Nephron progenitor cell (in vitro differentiated cells): ENCODE measurements around the gene UTP14C.

Experiments
- DNase-seq: peaks from one replicate; pipeline ENCODE4 v3.0.0; 2021
- H3K27ac Mint-ChIP-seq: 2 replicates; pipeline ENCODE4 v1.8.0; 2021; ENCODE audit warnings: mild to moderate bottlenecking, moderate library complexity, mixed read lengths
- H3K27me3 Mint-ChIP-seq: 2 replicates; pipeline ENCODE4 v1.8.0; 2021; ENCODE audit warnings: mild to moderate bottlenecking, low read depth, mixed read lengths; ENCODE audit not compliant: poor library complexity
- H3K36me3 Mint-ChIP-seq: 2 replicates; pipeline ENCODE4 v1.8.0; 2021; ENCODE audit warnings: low read depth, mixed read lengths
- H3K4me1 Mint-ChIP-seq: 2 replicates; pipeline ENCODE4 v1.8.0; 2021; ENCODE audit warnings: mixed read lengths
- H3K4me3 Mint-ChIP-seq: 2 replicates; pipeline ENCODE4 v1.8.0; 2021; ENCODE audit warnings: mild to moderate bottlenecking, moderate library complexity, mixed read lengths
- H3K9me3 Mint-ChIP-seq: 2 replicates; pipeline ENCODE4 v1.8.0; 2021; ENCODE audit warnings: mild to moderate bottlenecking, moderate library complexity, mixed read lengths
- TF ChIP-seq, protein P1 (sequence below): fragments of 200-600 bp; sonication (generic); IDR thresholded peaks from 2 replicates; pipeline ENCODE4 v1.5.0; 2021; ENCODE audit warnings: antibody characterized with exemption

The UTP14C gene

DNA sequence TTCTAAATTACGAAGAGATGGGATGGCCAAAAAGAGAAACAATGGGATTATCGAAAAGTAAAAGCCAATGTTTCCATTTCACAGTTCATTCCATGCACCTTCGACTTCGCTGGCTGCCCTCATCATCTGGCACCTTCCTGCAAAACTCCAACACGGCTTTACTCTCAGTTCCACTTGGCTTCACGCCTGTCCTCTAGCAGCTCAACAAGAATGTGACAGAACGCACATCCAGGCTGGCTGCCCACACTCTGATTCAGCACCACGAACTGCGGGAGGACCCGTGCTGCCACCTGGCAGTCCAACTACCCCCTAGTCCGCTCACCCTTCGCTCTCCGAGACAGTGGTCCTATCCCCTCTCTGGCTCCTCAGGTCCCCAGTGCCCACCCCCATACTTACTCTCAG lies 25.0 kb upstream of the UTP14C start:
- TF ChIP-seq, protein P1, sequence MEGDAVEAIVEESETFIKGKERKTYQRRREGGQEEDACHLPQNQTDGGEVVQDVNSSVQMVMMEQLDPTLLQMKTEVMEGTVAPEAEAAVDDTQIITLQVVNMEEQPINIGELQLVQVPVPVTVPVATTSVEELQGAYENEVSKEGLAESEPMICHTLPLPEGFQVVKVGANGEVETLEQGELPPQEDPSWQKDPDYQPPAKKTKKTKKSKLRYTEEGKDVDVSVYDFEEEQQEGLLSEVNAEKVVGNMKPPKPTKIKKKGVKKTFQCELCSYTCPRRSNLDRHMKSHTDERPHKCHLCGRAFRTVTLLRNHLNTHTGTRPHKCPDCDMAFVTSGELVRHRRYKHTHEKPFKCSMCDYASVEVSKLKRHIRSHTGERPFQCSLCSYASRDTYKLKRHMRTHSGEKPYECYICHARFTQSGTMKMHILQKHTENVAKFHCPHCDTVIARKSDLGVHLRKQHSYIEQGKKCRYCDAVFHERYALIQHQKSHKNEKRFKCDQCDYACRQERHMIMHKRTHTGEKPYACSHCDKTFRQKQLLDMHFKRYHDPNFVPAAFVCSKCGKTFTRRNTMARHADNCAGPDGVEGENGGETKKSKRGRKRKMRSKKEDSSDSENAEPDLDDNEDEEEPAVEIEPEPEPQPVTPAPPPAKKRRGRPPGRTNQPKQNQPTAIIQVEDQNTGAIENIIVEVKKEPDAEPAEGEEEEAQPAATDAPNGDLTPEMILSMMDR = no peak
- peak overlapping the region; percentile 19 for H3K4me3 Mint-ChIP-seq
- H3K9me3 Mint-ChIP-seq = no peaks in the 10 kb centered on the region
- peak overlapping the region; percentile 43 for H3K27ac Mint-ChIP-seq
- H3K4me1 Mint-ChIP-seq = peaks cover 66% of the 10 kb centered on the region
- H3K27me3 Mint-ChIP-seq = peaks cover 10% of the 10 kb centered on the region
- DNase-seq = peak; percentile 20
- H3K36me3 Mint-ChIP-seq = no peaks in the 10 kb centered on the region

DNA sequence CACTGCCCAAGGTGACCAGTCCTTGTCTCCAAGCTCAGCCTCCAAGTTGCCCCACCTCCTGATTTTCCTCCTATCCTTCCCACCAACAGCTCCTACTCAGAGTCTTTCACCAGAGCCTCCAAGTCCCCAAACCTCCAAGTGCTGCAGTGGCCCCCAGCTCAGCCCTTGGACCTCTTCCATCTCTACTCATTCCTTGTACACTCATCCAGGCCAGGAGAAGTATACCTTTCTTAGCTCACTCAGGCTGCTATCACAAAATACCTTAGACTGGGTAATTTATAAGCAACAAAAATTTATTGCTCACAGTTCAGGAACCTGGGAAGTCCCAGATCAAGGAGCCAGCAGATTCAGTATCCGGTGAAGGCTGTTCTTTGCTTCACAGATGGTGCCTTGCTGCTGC lies 24.6 kb upstream of the UTP14C start:
- Mint-ChIP-seq H3K27me3 (peaks cover 10% of the 10 kb centered on the region), H3K27ac (peak overlapping the region; percentile 43), H3K4me1 (peaks cover 66% of the 10 kb centered on the region), H3K36me3 (no peaks in the 10 kb centered on the region), H3K9me3 (no peaks in the 10 kb centered on the region), H3K4me3 (peak overlapping the region; percentile 19)
- TF ChIP-seq, protein P1 = no peak
- no peak for DNase-seq

- TF ChIP-seq, protein P1 = peak; percentile 73
- no peak for DNase-seq
- H3K4me1 Mint-ChIP-seq = peaks cover 53% of the 10 kb centered on the region
- H3K9me3 Mint-ChIP-seq = no peaks in the 10 kb centered on the region
- H3K36me3 Mint-ChIP-seq = peaks cover 3% of the 10 kb centered on the region
- peak overlapping the region; percentile 43 for H3K4me3 Mint-ChIP-seq
- no peak overlapping the region for H3K27ac Mint-ChIP-seq
- peaks cover 10% of the 10 kb centered on the region for H3K27me3 Mint-ChIP-seq
Observed at GRCh38 chr13:52001120-52001731, 23.3 kb upstream of the UTP14C start.

- TF ChIP-seq, protein P1 = no peak
- no peak overlapping the region for H3K4me3 Mint-ChIP-seq
- H3K9me3 Mint-ChIP-seq = peaks cover 4% of the 10 kb centered on the region
- no peak overlapping the region for H3K27ac Mint-ChIP-seq
- H3K36me3 Mint-ChIP-seq = peaks cover 10% of the 10 kb centered on the region
- DNase-seq = no peak
- peaks cover 41% of the 10 kb centered on the region for H3K4me1 Mint-ChIP-seq
- H3K27me3 Mint-ChIP-seq = peaks cover 9% of the 10 kb centered on the region
Observed at GRCh38 chr13:52002361-52002760, 22.1 kb upstream of the UTP14C start.

DNA sequence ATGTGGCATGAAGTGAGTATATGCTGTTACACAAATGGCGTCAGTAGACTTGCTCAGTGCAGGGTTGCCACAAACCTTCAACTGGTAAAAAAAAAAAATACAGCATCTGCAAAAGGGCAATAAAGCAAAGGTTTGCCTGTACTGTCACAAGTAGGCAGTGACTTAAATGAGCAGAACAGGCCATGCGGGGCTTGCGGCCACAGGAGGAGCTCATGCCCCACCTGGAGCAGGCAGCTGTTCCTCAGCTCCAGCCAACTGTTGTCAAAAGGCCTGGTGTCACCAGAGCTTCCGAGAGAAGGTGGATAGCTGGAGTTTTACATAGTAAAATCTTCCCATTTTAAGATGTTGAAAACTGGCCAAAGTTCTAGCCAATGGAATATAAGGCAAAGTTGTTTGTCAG lies 20.9 kb upstream of the UTP14C start:
- H3K27ac Mint-ChIP-seq = no peak overlapping the region
- peaks cover 14% of the 10 kb centered on the region for H3K36me3 Mint-ChIP-seq
- peaks cover 4% of the 10 kb centered on the region for H3K9me3 Mint-ChIP-seq
- H3K4me3 Mint-ChIP-seq = no peak overlapping the region
- no peak for DNase-seq
- TF ChIP-seq, protein P1 = no peak
- H3K4me1 Mint-ChIP-seq = peaks cover 30% of the 10 kb centered on the region
- H3K27me3 Mint-ChIP-seq = peaks cover 9% of the 10 kb centered on the region

DNA sequence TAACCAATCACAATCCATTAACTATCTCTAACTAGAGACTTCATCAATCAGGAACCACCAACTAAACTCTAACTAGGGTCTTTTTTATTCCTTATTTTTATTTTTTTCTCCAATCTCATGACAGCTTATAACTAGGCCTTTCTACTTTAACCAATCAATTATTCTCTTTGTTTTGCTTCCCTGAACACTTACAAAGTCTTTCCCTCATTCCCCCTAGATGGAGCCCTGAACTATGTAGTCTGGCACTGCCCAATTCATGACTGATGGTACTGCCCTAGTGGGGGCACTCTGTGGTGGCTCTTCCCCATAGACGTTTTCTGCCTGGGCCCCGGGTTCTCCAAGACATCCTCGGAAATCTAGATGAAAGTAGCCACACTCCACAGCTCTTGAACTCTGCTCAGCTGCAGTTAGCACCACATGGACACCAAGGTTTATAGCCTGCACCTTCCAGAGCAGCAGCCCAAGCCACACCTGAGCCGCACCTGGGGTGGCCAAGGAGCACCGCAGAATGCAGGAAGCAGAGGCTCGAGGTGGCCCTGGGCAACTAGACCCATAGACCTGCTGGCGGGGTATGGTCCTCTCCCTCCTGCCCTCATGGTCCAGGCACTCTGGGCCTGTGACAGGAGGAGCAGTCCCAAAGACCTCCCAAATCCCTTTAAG lies 19.9 kb upstream of the UTP14C start:
- TF ChIP-seq, protein P1 = no peak
- Mint-ChIP-seq H3K36me3 (peaks cover 17% of the 10 kb centered on the region), H3K27me3 (peaks cover 15% of the 10 kb centered on the region), H3K4me3 (no peak overlapping the region), H3K9me3 (peaks cover 4% of the 10 kb centered on the region), H3K4me1 (peaks cover 20% of the 10 kb centered on the region), H3K27ac (no peak overlapping the region)
- no peak for DNase-seq
